ENCODE data around the gene CCDC71L. TPM values are rescaled to one million over a fixed set of nuclear protein-coding genes. Genes with fewer than 3 reads are reported as not detected.

The CCDC71L gene
- total RNA-seq = 44.7 and 62.7 TPM in 2 replicates

DNA sequence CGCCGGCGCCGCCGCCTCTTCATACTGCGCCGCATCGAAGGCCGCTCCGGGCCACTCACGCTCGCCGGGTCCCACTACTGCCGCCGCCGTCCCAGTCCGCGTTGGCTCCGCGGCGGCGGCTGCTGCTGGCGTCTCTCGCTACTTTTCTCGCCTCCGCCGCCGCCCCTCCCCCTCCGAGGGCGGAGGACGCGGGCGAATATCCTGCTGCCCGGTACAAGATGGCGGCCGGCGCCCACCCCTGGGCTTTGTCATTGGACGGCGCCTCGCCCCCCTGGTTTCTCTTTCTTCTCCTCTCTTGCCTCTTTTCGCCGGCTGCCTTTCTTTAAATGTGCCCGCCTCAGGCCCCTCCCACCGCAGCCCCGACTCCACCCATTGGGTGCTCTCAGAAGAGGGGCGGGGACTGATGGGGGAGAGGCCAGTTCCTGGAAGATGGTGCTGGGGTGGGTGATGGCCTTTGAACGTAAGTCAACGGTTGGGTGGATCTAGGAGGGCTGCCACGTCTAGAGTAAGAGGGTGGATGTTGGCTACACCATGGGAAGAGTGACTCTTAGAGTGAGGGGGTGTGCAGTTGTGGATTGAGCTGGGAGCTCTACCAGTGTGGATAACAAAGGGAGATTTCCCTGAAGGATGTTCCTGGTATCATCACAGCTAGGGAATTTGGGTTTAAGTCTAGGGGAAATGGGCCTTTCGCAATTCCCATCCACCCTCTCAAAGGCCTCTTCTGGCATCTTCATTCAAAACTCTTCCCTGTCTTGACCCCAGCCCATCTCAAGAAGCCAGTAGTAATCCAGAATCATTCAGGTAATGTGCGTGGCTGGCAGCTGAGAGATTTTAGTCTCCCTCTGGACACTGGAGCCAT, at the start of gene CCDC71L:
Gene CCDC71L (minus strand): TSS at position 297 of the 859 bp plus-strand sequence. CDS start 262 bp downstream, at position 35.

Other genes starting within 250 kb of the CCDC71L start
- 8.8 and 17.3 TPM in 2 replicates for gene PIK3CG, start 204.1 kb upstream of the CCDC71L start, total RNA-seq

Measured in vein endothelial cell (primary cell).